GM19238 (cell line): Measurements from ENCODE around the gene VAT1L.

Source experiments
- DNase-seq: peaks from one replicate; pipeline ENCODE4 v3.0.0; 2011; ENCODE audit warnings: low spot score; ENCODE audit not compliant: insufficient read length

Gene VAT1L

GRCh38 chr16:77788181-77789084 lies at the start of gene VAT1L:
TSS of gene VAT1L (plus strand) at chr16:77788564. CDS start at chr16:77788683, 119 bp downstream.
- no peak for DNase-seq

- no peak for DNase-seq
Measured at GRCh38 chr16:77738706-77739558, 49.4 kb upstream of the VAT1L start.

- DNase-seq = no peak
Measured at GRCh38 chr16:77739559-77739892, 48.8 kb upstream of the VAT1L start.

DNA sequence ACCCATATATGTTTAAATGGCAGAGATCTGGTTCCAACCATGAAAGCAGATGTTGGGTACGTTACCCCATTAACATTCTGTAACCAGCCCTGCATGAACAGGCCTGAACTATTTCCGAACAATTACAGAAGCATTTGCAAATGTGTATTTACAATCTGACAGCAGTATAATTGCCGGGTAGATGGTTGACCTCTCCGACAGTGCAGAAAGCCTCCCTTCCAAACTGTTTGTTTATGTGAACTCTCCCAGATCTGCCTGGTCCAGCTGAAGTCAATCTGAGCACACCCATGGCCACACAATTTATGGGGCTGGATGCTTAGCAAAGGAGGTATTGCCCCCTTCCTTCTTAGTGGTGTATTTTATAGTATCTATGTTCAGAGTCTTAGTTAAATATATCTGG lies 44.2 kb upstream of the VAT1L start:
- DNase-seq = no peak

GRCh38 chr16:77745972-77746371 lies 42.4 kb upstream of the VAT1L start:
- no peak for DNase-seq

- DNase-seq = no peak
Measured at GRCh38 chr16:77748421-77749005, 39.9 kb upstream of the VAT1L start.

DNA sequence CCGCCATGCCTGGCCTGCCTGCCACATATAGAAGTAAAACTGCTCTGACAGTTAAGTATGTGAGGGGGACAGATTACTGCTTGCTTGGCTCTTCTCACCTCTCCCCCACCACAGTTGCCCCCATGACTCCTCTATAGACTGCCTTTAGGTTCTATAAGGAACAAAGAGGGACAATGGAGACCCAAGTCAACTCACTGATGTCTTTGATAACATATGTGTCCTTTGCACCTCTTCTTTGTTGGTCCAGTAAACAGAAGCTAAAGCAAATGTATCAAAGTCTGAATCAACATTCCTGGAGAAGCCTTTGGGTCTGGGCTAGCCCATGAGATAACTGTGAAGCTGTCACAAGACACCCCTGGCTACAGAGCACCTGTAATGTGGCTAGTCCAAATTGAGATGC lies 38.9 kb upstream of the VAT1L start:
- no peak for DNase-seq

GRCh38 chr16:77758046-77758445 lies 30.3 kb upstream of the VAT1L start:
- no peak for DNase-seq

GRCh38 chr16:77758508-77758907 lies 29.9 kb upstream of the VAT1L start:
- no peak for DNase-seq

DNA sequence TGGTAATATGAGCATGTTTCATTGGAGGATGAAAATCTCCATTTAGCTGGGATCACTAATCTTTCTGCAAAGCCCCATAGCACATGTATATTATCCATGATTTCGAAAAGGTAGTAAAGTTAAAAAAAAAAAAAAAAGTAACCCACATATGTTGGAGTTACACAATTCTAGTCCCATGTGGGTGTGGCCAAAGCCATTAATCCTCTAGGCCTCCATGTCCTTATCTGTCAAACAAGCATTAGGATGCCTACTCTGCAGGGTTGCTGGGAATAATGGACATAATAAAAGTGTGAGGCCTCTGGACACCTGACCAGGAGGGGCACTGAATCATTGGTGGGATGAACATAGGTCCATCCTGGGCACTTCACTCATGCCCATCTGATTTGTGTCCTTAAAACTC lies 29.2 kb upstream of the VAT1L start:
- DNase-seq = no peak

GRCh38 chr16:77759821-77760220 lies 28.5 kb upstream of the VAT1L start:
- DNase-seq = no peak

DNA sequence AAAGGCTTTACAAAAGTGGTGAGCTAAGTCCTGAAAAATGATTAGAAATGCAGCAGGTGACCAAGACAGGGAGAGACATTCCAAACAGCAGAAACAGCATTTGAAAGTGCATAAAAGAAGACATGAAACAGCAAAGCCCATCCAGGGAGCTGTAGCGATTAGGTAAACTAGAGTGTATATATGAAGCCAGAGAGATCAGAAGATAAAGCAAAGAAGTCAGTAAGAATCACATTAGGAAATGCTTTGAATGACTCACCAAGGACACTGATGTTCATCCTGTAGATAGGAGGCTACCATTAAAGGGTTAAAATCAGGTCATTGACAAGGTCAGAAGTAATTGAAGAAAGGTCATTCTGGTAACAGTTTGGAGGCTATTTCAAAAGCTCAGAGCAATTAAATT lies 27.6 kb upstream of the VAT1L start:
- DNase-seq = no peak

GRCh38 chr16:77761204-77761603 lies 27.2 kb upstream of the VAT1L start:
- no peak for DNase-seq

DNA sequence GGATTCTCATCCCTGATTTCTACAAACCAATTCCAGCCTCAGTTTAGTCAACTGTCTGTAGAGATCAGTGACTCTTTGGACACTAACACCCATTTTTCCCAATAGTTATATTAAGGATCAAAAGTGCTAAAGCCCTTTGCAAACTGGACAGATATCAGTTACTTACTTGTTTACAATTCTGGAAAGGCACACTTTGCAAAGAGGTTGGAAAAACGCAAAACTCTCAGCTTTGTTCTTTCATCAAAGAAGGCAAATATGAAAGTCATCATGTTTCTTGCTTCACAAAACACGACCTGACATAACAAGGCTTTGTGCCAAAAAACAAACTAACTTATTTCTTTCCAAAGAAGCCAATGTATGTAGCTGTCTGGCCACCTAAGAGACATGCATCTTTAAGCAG lies 26.1 kb upstream of the VAT1L start:
- no peak for DNase-seq

GRCh38 chr16:77763994-77764393 lies 24.4 kb upstream of the VAT1L start:
- no peak for DNase-seq

DNA sequence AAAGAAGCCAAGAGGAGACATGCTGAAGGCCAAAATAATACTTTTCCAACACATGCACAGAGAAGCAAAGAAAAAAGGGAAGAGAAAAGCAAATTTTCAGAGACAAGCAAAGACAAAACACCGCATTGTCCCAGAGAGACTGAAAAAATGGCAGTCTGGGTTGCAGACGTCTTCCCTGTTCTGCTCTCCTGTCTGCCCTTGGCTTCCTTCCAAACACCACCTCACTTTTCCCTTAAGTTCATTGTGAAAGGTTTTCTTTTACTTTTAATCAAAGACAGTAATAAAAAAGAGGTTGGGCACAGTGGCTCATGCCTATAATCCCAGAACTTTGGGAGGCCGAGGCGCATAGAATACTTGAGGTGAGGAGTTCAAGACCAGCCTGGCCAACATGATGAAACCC lies 21.2 kb upstream of the VAT1L start:
- DNase-seq = no peak

GRCh38 chr16:77767826-77768225 lies 20.5 kb upstream of the VAT1L start:
- no peak for DNase-seq

GRCh38 chr16:77775911-77776909 lies 12.2 kb upstream of the VAT1L start:
- DNase-seq = no peak

- DNase-seq = no peak
Measured at GRCh38 chr16:77777745-77778144, 10.6 kb upstream of the VAT1L start.

- DNase-seq = no peak
Measured at GRCh38 chr16:77780378-77780837, 8.0 kb upstream of the VAT1L start.

GRCh38 chr16:77781091-77781490 lies 7.3 kb upstream of the VAT1L start:
- no peak for DNase-seq
